K562 (cell line): ENCODE data around the gene TRAK1. TPM values are rescaled to one million over a fixed set of nuclear protein-coding genes. Genes with fewer than 3 reads are reported as not detected.

Experiments used
- ATAC-seq: fragments of 200-7000 bp; cut with Tn5 transposase; 3 replicates; pipeline ENCODE4 v1.9.1; 2020; ENCODE audit warnings: moderate library complexity
- BruUV-seq: library from RNA; stranded (reverse); fragments of 400-500 nt; replicated peaks from 2 replicates; lab custom pipeline; 2021; lab: Mats Ljungman, UMichigan
- CTCF ChIA-PET: fragments of 300-600 bp; formaldehyde crosslinking; extraction: SDS; loops from one replicate; lab custom pipeline; 2021; ENCODE audit warnings: low intra/inter-chr PET ratio; lab: Yijun Ruan, JAX
- POLR2A ChIA-PET: fragments of 300-600, 350-650 bp; sonication (Branson Sonifier 250); formaldehyde crosslinking; extraction: SDS; loops from one replicate; lab custom pipeline; 2021; ENCODE audit warnings: antibody characterized with exemption, inconsistent platforms; lab: Yijun Ruan, JAX
- DNase-seq, 4 experiments: peaks; one replicate each; pipeline versions ENCODE4 v3.0.0 to v3.0.0-alpha.2; 2011 to 2018; ENCODE audit warnings: low spot score in 3 of 4, mixed read lengths in 3 of 4; ENCODE audit errors: extremely low read depth in 1 of 4
- FAIRE-seq: peaks from 2 replicates; lab custom pipeline; 2011; peaks lifted over from hg19 to GRCh38; lab: Jason Lieb, UNC
- H2AFZ ChIP-seq: 2 replicates; pipeline ENCODE4 v1.6.0; 2011; ENCODE audit warnings: low read depth, low read length, control low read depth, inconsistent platforms
- H3K27ac ChIP-seq: fragments of 200-600 bp; 3 replicates; pipeline ENCODE4 v1.8.0; 2011; ENCODE audit warnings: low read depth, mild to moderate bottlenecking, control low read depth, inconsistent platforms, low read length, moderate library complexity, mixed read lengths; ENCODE audit errors: extremely low read depth
- H3K27me3 ChIP-seq, 2 experiments: fragments of 300-600 bp in 1 of 2; 2 replicates in 1 of 2; 3 replicates in 1 of 2; pipeline versions ENCODE4 v1.6.0 to v1.8.0; 2011; ENCODE audit warnings: inconsistent platforms in 2 of 2, low read length in 2 of 2, mild to moderate bottlenecking in 1 of 2, mixed read lengths in 1 of 2, moderate library complexity in 1 of 2; ENCODE audit not compliant: control insufficient read depth in 2 of 2, insufficient read depth in 2 of 2
- H3K36me3 ChIP-seq: fragments of 300-600 bp; 3 replicates; pipeline ENCODE4 v1.8.0; 2011; ENCODE audit warnings: mild to moderate bottlenecking, low read length, inconsistent platforms; ENCODE audit not compliant: control insufficient read depth, insufficient read depth
- H3K4me1 ChIP-seq, 2 experiments: fragments of 200-600 bp in 1 of 2; replicated peaks in 1 of 2; 2 replicates in 1 of 2; 3 replicates in 1 of 2; pipeline versions ENCODE4 v1.5.1 to v1.8.0; 2011; ENCODE audit warnings: inconsistent platforms in 2 of 2, low read length in 2 of 2, mild to moderate bottlenecking in 1 of 2, mixed read lengths in 1 of 2, moderate library complexity in 1 of 2; ENCODE audit not compliant: control insufficient read depth in 2 of 2, insufficient read depth in 2 of 2
- H3K4me2 ChIP-seq: 2 replicates; pipeline ENCODE4 v1.6.1; 2011; ENCODE audit warnings: low read length, control low read depth, inconsistent platforms, mixed read lengths; ENCODE audit not compliant: insufficient read depth
- H3K4me3 ChIP-seq: fragments of 200-600 bp; sonication (generic), shearing (Covaris generic); 2 replicates; pipeline ENCODE4 v1.5.1; 2016; ENCODE audit warnings: control low read depth, inconsistent platforms
- H3K79me2 ChIP-seq: fragments of 200-600 bp; 3 replicates; pipeline ENCODE4 v1.8.0; 2011; ENCODE audit warnings: low read length, inconsistent platforms; ENCODE audit not compliant: control insufficient read depth, insufficient read depth
- H3K9ac ChIP-seq, 2 experiments: 2 replicates each; pipeline versions ENCODE4 v1.6.0 to v1.6.1; 2011; ENCODE audit warnings: low read depth in 2 of 2, low read length in 2 of 2, control low read depth in 1 of 2, inconsistent platforms in 1 of 2, mild to moderate bottlenecking in 1 of 2, mixed read lengths in 1 of 2; ENCODE audit not compliant: insufficient read depth in 1 of 2
- H3K9me1 ChIP-seq: one replicate; pipeline ENCODE4 v1.6.0; 2011; ENCODE audit warnings: inconsistent platforms, mild to moderate bottlenecking, low read length, moderate library complexity; ENCODE audit not compliant: control insufficient read depth, insufficient read depth
- H3K9me3 ChIP-seq: replicated peaks from 2 replicates; pipeline ENCODE4 v1.5.1; 2011; ENCODE audit warnings: low read depth, low read length, inconsistent platforms; ENCODE audit not compliant: control insufficient read depth, insufficient read depth
- H4K20me1 ChIP-seq: replicated peaks from 2 replicates; pipeline ENCODE4 v1.6.1; 2011; ENCODE audit warnings: low read length, inconsistent platforms, mixed read lengths; ENCODE audit not compliant: control insufficient read depth, insufficient read depth
- BCL6 ChIP-seq: fragments of 250-450 bp; sonication (Bioruptor Pico); IDR thresholded peaks from 2 replicates; pipeline ENCODE4 v1.4.0; 2020
- C11orf30 ChIP-seq: fragments of 450-650 bp; IDR thresholded peaks from 2 replicates; pipeline ENCODE4 v1.6.1; 2016; ENCODE audit warnings: low read depth, mild to moderate bottlenecking
- E2F3 ChIP-seq: fragments of 250-450 bp; sonication (Bioruptor Pico); IDR thresholded peaks from 2 replicates; pipeline ENCODE4 v1.4.0; 2020; ENCODE audit warnings: mild to moderate bottlenecking
- ETV6 ChIP-seq, 3 experiments: fragments of 150-350 bp in 1 of 3; sonication (generic) in 1 of 3; formaldehyde crosslinking in 1 of 3; IDR thresholded peaks; 2 replicates each; pipeline versions ENCODE4 v1.6.1 to v1.8.0; 2014 to 2022; ENCODE audit warnings: borderline replicate concordance in 2 of 3, low read depth in 2 of 3, antibody characterized with exemption in 1 of 3, low read length in 1 of 3, mild to moderate bottlenecking in 1 of 3, missing genetic modification reagents in 1 of 3
- GTF2A2 ChIP-seq: IDR thresholded peaks from 2 replicates; pipeline ENCODE4 v1.6.1; 2016; ENCODE audit warnings: mild to moderate bottlenecking, missing genetic modification characterization, missing compliant biosample characterization
- KLF10 ChIP-seq: fragments of 250-450 bp; sonication (Bioruptor Pico); IDR thresholded peaks from 2 replicates; pipeline ENCODE4 v1.6.1; 2021; ENCODE audit warnings: matching md5 sums
- MCM3 ChIP-seq: fragments of 450-650 bp; IDR thresholded peaks from 2 replicates; pipeline ENCODE4 v1.6.1; 2016
- MED1 ChIP-seq: sonication (generic); formaldehyde crosslinking; IDR thresholded peaks from 2 replicates; pipeline ENCODE4 v1.8.1; 2023; ENCODE audit warnings: missing genetic modification reagents, borderline replicate concordance
- MYBL2 ChIP-seq, 2 experiments: fragments of 450-650 bp in 1 of 2; sonication (generic) in 1 of 2; formaldehyde crosslinking in 1 of 2; IDR thresholded peaks; 2 replicates each; pipeline versions ENCODE4 v1.6.1 to v1.8.1; 2017 to 2022; ENCODE audit warnings: borderline replicate concordance in 1 of 2, inconsistent platforms in 1 of 2, low read depth in 1 of 2, mild to moderate bottlenecking in 1 of 2, missing genetic modification reagents in 1 of 2, moderate library complexity in 1 of 2
- TCF7 ChIP-seq: sonication (generic); IDR thresholded peaks from 2 replicates; pipeline ENCODE4 v1.6.1; 2016; ENCODE audit warnings: antibody characterized with exemption, borderline replicate concordance
- XRCC3 ChIP-seq: fragments of 450-650 bp; IDR thresholded peaks from 2 replicates; pipeline ENCODE4 v1.6.1; 2017; ENCODE audit warnings: mild to moderate bottlenecking, moderate library complexity
- ZNF133 ChIP-seq: fragments of 250-450 bp; sonication (Bioruptor Pico); IDR thresholded peaks from 2 replicates; pipeline ENCODE4 v1.4.0; 2020; ENCODE audit warnings: mild to moderate bottlenecking
- ZNF431 ChIP-seq: sonication (generic); formaldehyde crosslinking; IDR thresholded peaks from 2 replicates; pipeline ENCODE4 v1.8.0; 2022; ENCODE audit warnings: mild to moderate bottlenecking, missing genetic modification reagents
- ZNF436 ChIP-seq: fragments of 250-450, 450-650 bp; sonication (Bioruptor Pico); formaldehyde crosslinking; IDR thresholded peaks from 2 replicates; pipeline ENCODE4 v1.7.0; 2020; ENCODE audit warnings: mild to moderate bottlenecking
- ZNF445 ChIP-seq: fragments of 250-450 bp; sonication (Bioruptor Pico); IDR thresholded peaks from 2 replicates; pipeline ENCODE4 v1.4.0; 2020; ENCODE audit warnings: low read depth, mild to moderate bottlenecking, moderate library complexity
- WGBS: fragments of 100-300 bp; shearing (Covaris generic); methylation state at CpG from one replicate; pipeline ENCODE4 v1.1.6; 2016; ENCODE audit warnings: low coverage, mixed read lengths; ENCODE audit not compliant: insufficient coverage; ENCODE audit errors: missing lambda C conversion rate; 5-methylcytosine and 5-hydroxymethylcytosine counted together
- in situ Hi-C: fragments of 300-500 bp; cut with MboI; formaldehyde crosslinking; loops from 4 replicates; pipeline ENCODE4 v1.15.0; 2018; ENCODE audit warnings: inconsistent platforms, mixed read lengths
- intact Hi-C: fragments of 100-400 bp; cut with micrococcal nuclease; formaldehyde crosslinking; loops from 2 replicates; pipeline ENCODE4 v1.14.2; 2022
- polyA plus RNA-seq, 8 experiments: library from polyadenylated mRNA; depleted of rRNA in 4 of 8; stranded (reverse) in 5 of 8; unstranded in 3 of 8; fragments of >200 nt; fragmentation: Nextera tagmentation in 2 of 8; fragmentation: Illumina TruSeq in 1 of 8; extraction: Ambion mirVana in 2 of 8; extraction: Trizol in 1 of 8; gene quantifications; 2 replicates each; pipeline versions ENCODE4 v1.2.1 to v1.2.3, GENCODE V29; 2011 to 2014; ENCODE audit warnings: inconsistent platforms in 1 of 8, missing spikeins in 1 of 8
- total RNA-seq, 7 experiments: library from RNA; depleted of rRNA in 6 of 7; stranded (reverse); fragments of >200 nt in 6 of 7; fragmentation: Illumina TruSeq in 2 of 7; extraction: Trizol in 2 of 7; gene quantifications; 2 replicates each; pipeline versions ENCODE4 v1.2.1 to v1.2.3, GENCODE V29; 2011 to 2021; ENCODE audit warnings: low replicate concordance in 1 of 7
- TF ChIP-seq, protein P1 (sequence below), 2 experiments: IDR thresholded peaks; 2 replicates each; pipeline ENCODE4 v1.6.1; 2011; ENCODE audit warnings: borderline replicate concordance in 1 of 2, control low read depth in 1 of 2, low read depth in 1 of 2, low read length in 1 of 2, mild to moderate bottlenecking in 1 of 2, mixed read lengths in 1 of 2, moderate library complexity in 1 of 2; ENCODE audit not compliant: insufficient read depth in 1 of 2, insufficient read length in 1 of 2, poor library complexity in 1 of 2, severe bottlenecking in 1 of 2; ENCODE audit errors: extremely low read depth in 1 of 2
- TF ChIP-seq, protein P2 (sequence below): sonication (generic); formaldehyde crosslinking; IDR thresholded peaks from 2 replicates; pipeline ENCODE4 v1.9.0; 2022; ENCODE audit warnings: mild to moderate bottlenecking, missing genetic modification reagents

The TRAK1 gene
- total and polyA plus RNA-seq, 9 of the 15 experiments (the other 6 are each of a cell fraction or from before 2014, with no cell fraction given): 5.3 to 28.5 (median 17.5) TPM

DNA sequence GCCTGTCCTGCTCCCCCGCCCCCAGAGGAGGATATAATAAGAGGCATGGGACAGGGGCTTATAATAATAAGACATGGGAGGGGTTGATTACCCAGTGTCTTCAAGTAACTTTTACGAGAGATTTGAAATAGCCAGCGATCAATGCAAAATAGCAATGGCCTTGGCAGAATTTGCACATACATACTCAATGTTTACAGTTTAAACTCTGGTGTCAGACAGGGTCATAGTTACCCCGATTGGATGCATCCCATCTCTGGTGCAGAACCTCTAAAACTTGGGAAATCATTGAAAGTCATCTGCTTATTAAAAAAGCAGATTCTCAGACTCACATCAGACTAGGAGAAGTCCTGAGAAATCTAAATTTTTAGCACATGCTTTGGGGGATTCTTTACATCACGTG, 61.0 kb downstream of the TRAK1 start:
- TF ChIP-seq, protein P1, sequence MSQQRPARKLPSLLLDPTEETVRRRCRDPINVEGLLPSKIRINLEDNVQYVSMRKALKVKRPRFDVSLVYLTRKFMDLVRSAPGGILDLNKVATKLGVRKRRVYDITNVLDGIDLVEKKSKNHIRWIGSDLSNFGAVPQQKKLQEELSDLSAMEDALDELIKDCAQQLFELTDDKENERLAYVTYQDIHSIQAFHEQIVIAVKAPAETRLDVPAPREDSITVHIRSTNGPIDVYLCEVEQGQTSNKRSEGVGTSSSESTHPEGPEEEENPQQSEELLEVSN (IDR thresholded peaks at IDR 0.05; ENCODE audit: borderline replicate concordance in 1 of 2, extremely low read depth in 1 of 2, insufficient read depth in 1 of 2, insufficient read length in 1 of 2, low read depth in 1 of 2, low read length in 1 of 2, poor library complexity in 1 of 2, severe bottlenecking in 1 of 2): no peak
- no peak for TF ChIP-seq TCF7
- no peak for TF ChIP-seq MED1 (CRISPR knock-in tag)
- TF ChIP-seq MCM3: no peak
- TF ChIP-seq ZNF445: no peak
- TF ChIP-seq E2F3 (CRISPR knock-in tag): no peak
- TF ChIP-seq, protein P2, sequence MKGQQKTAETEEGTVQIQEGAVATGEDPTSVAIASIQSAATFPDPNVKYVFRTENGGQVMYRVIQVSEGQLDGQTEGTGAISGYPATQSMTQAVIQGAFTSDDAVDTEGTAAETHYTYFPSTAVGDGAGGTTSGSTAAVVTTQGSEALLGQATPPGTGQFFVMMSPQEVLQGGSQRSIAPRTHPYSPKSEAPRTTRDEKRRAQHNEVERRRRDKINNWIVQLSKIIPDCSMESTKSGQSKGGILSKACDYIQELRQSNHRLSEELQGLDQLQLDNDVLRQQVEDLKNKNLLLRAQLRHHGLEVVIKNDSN (CRISPR knock-in tag): no peak
- TF ChIP-seq KLF10 (CRISPR knock-in tag): no peak
- TF ChIP-seq GTF2A2: no peak
- no peak for TF ChIP-seq C11orf30
- no peak for TF ChIP-seq ZNF133 (CRISPR knock-in tag)
- no peak for TF ChIP-seq BCL6 (CRISPR knock-in tag)
- no peak for TF ChIP-seq ZNF436 (CRISPR knock-in tag)
- no peak for TF ChIP-seq MYBL2 (IDR thresholded peaks at IDR 0.05; ENCODE audit: low read depth)
- no peak for TF ChIP-seq MYBL2 (CRISPR knock-in tag; IDR thresholded peaks at IDR 0.05; ENCODE audit: borderline replicate concordance)
- TF ChIP-seq ZNF431 (CRISPR knock-in tag): no peak
- TF ChIP-seq ETV6 (IDR thresholded peaks at IDR 0.05; ENCODE audit: borderline replicate concordance in 1 of 2, low read depth in 2 of 2, low read length in 1 of 2): no peak
- no peak for TF ChIP-seq ETV6 (CRISPR knock-in tag; IDR thresholded peaks at IDR 0.05; ENCODE audit: borderline replicate concordance)
- TF ChIP-seq XRCC3: no peak
- Histone ChIP-seq H3K79me2 (no peaks in the 10 kb centered on the region), H3K36me3 (no peaks in the 10 kb centered on the region), H3K4me1 (no peaks in the 10 kb centered on the region), H3K4me2 (no peak overlapping the region), H3K9me1 (no peaks in the 10 kb centered on the region), H3K27me3 (no peaks in the 10 kb centered on the region), H3K4me3 (no peak overlapping the region), H2AFZ (no peak overlapping the region), H3K9ac (no peak overlapping the region), H3K9me3 (no peaks in the 10 kb centered on the region), H4K20me1 (peaks cover 22% of the 10 kb centered on the region), H3K27ac (no peak overlapping the region)
- CTCF ChIA-PET: no interaction called here
- no peak for DNase-seq
- POLR2A ChIA-PET: interaction anchor here (1.0 kb wide), 1 partner anchor 18 kb away, joined by 3 read pairs; no protein-coding TSS in a partner anchor
- intact Hi-C loops: no loop called here
- in situ Hi-C loops: no loop called here
- 58% methylated on average over 5 of the region's 5 CpGs for WGBS
- ATAC-seq: no peak
- no peak for FAIRE-seq
- BruUV-seq: no TSS peak
